HG03175 (cell line): ENCODE results near the gene UCK2.
"Not testable (repeated sequence)": the region's sequence is repeated elsewhere in the genome, so short reads cannot be mapped to it uniquely, and the experiment has no call there.

Experiments
- ATAC-seq: cut with Tn5 transposase; IDR thresholded peaks from one replicate; pipeline ENCODE4 v1.9.1; 2021; ENCODE audit warnings: mild to moderate bottlenecking, moderate library complexity; ENCODE audit not compliant: unreplicated experiment

Gene UCK2

GRCh38 chr1:165827268-165828102 is at the start of gene UCK2:
UCK2 (plus strand) TSS chr1:165827614; CDS start chr1:165827834, 220 bp downstream.
- ATAC-seq: peak; percentile 69

DNA sequence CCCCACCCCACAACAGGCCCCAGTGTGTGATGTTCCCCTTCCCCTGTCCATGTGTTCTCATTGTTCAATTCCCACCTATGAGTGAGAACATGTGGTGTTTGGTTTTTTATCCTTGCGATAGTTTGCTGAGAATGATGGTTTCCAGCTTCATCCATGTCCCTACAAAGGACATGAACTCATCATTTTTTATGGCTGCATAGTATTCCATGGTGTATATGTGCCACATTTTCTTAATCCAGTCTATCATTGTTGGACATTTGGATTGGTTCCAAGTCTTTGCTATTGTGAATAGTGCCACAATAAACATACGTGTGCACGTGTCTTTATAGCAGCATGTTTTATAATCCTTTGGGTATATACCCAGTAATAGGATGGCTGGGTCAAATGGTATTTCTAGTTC is 49.2 kb upstream of the UCK2 start:
- not testable (repeated sequence) for ATAC-seq

- not testable (repeated sequence) for ATAC-seq
Measured at GRCh38 chr1:165783519-165783918, 43.9 kb upstream of the UCK2 start.

GRCh38 chr1:165787741-165788140 is 39.7 kb upstream of the UCK2 start:
- ATAC-seq: no peak

DNA sequence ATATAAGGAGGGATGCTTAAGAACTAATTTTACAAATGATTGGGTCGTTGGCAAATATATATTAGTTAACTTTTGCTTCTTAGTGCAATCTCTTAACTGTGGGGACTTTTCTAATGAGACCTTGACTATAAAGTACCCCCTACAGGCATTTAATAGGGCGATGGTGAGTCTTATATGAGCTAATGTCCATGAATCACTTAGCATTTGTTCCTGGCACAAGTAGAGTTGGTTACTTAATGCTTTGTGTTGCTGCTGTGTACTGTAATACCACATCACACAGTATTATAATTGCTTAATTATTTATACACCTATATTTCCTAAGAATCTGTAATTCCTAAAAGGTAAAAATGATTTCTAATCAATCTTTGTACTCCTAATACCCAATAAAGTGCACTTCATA is 33.5 kb upstream of the UCK2 start:
- no peak for ATAC-seq

DNA sequence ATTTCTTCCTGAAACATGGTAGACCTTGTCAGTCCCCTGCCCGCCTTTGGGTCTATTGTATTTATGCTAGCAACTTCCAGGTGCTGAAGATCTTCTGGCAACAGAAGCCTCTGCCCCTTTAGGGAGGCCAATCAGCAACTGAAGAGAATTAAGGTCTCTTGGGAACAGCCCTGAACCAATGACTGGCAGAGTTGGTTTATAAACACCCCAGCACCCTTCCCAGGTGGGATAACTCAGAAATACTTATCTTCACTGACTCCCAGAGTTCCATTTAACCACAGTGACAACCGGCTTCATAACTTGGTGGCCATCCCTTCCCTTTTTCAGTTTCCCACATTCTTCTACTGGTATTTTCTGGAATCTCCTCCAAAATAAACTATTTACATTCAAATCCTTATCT is 31.5 kb upstream of the UCK2 start:
- ATAC-seq: no peak

- ATAC-seq: no peak
Measured at GRCh38 chr1:165799387-165799786, 28.0 kb upstream of the UCK2 start.

GRCh38 chr1:165804513-165804912 is 22.9 kb upstream of the UCK2 start:
- ATAC-seq: not testable (repeated sequence)

DNA sequence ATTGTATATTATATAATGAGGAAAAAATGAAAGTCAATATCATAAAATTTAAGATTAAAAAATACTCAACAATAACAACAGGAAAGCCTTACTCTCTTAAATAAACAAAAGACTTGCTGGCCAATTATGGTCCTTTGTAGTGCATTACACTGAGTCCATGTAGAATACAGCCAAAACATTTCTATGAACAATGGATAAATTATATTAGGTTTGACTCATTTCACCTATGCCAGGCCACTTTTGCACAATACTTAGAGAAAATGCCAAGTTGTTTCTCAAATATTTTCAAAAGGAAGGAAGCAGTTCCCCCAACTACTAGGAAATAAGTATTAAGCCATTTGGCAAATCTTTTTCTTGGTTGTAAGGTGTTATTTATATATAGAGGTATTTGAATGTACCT is 19.8 kb upstream of the UCK2 start:
- no peak for ATAC-seq

DNA sequence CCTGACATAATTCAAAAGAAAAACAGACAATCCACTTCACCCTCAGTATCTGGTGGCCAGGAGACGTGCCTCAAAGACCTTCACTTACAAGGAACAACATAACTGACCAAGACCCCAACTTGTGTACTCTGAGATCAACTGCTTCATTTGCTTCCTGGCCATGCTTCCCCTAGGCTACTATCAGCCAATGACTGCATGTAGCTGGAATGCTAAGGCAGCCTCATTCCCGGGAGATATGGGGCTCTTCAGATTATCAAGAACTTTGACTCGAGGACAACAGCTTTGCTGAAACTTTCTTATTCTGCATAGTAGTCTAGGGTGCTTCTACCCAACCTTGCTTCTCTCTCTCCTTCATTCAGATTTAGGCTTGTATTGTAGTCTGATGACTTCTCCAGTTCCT is 11.7 kb upstream of the UCK2 start:
- no peak for ATAC-seq

GRCh38 chr1:165816157-165816556 is 11.3 kb upstream of the UCK2 start:
- ATAC-seq: no peak

GRCh38 chr1:165816826-165817497 is 10.5 kb upstream of the UCK2 start:
- no peak for ATAC-seq

DNA sequence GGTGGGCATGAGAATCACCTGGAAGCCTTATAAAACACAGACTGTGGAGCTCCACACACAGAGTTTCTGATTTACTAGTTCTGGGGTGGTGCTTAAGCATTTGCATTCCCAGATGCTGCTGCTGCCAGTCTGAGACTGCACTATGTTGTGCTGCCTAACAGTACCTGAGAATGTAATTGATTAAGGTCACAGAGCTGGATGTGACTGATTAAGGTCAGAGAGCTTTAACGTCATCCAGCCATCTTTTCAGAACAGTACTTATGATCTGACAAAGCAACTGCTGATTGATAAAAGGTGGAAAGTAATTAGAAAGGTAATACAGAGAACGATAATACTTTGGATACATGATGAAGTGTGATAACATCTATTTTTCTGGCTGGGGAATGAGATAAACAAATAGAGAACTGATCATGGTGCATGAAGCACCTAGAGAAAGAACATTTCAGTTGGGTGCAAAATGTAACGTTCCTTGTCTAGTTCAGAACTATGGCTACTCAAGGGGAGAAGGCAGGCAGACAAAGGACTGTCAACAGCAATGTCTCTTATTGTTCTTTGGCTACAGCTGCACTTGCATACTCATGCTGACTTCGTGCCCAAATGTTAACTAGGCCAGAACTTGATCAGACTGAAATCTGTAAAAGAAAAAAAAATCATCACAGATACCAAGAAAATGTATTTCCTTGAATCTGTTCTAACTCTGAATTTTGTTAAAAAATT is 3.7 kb upstream of the UCK2 start:
- no peak for ATAC-seq

DNA sequence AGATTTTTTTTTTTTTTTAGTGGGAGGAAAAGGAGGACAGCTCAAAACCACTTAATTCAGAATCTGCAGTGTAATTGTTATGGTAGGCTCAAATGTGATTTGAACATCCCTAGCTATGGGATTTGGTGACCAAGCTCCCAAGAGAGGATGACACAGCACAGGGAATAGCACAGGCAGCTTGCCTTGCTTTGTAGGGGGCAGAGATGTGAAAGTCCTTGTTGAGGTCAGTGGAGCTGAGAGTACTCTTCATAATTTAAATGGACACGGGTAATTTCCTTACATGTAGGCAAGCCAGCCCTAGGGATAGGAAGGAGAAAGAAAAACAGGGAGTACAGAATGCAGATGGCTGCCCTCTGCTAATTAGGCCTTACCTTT is 3.2 kb upstream of the UCK2 start:
- ATAC-seq: no peak

GRCh38 chr1:165826565-165827267 is 698 bp upstream of the UCK2 start:
- no peak for ATAC-seq

GRCh38 chr1:165828103-165828668 is 772 bp downstream of the UCK2 start:
- ATAC-seq: peak; percentile 40

DNA sequence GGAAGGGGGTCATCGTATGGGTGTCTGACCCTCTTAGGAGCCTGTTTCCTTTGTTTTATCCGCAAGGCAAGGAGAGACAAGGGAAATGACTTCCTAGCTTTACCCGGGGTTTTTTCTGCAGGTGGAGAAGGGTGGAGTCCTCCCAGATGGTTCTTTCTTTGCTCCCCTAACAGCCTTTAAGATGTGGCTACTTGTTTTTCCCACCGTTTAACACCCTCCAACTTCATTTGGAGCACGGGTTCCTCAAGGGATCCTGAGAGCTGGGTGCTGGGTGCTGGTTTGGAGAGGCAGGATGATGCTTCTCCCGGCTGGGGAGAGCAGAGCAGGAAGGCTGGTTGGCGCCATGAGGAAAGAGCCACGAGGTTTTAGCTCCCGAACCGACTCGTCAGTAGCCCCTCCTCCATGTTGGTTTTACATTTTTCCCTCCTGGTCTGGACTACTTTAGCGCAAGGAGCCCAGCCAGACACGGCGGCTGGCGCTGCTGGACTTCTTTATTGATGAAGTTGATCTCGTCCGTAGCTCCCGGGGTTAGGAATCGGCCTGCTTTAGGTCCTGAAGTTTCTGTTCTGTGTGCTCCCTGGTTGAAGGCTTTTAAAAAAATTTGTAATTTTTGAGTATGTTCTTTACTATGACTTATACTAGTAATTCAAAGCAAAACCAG is 1.4 kb downstream of the UCK2 start:
- ATAC-seq: no peak

DNA sequence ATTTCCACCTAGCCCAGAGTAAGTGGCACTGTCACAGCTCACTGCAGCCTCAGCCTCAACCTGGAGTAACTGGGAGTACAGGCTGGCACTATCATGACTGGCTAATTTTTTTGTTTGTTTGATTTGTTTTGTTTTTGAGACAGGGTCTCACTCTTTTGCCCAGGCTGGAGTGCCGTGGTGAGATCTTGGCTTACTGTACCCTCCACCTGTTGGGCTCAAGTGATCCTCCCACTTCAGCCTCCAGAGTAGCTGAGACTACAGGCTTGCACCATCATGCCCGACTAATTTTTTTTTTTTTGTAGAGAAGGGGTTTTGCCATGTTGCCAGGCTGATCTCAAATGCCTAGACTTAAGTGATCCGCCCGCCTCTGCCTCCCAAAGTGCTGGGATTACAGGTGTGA is 2.5 kb downstream of the UCK2 start:
- ATAC-seq: no peak

- no peak for ATAC-seq
Measured at GRCh38 chr1:165831146-165831545, 3.7 kb downstream of the UCK2 start.

DNA sequence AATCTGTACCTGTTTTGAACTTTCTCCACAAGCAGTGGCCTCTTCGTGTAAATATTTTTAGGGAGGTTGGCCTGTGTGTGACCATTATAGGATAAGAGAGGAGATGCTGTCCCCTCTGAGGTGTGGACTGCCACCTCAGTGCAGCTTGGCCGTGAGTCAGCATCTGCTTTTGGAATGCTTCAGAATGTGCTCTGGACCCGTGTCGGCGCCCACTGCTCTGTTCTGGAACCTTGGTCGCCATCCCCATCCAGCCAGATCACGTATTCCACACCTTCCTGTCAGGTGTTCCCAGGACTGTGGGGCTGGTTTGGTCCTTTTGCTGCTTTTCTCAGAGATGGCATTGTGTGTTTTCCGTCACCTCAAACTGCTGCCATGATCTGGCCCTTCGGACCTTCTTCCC is 5.5 kb downstream of the UCK2 start:
- ATAC-seq: no peak
